ENCODE results near the gene NAGLU.
A peak's percentile ranks its signal among the peaks of the same experiment; 100 is the strongest.

The NAGLU gene

GRCh38 chr17:42536048-42536371 lies at the start of gene NAGLU:
TSS of gene NAGLU (plus strand) at chr17:42536241. CDS start at chr17:42536273, 32 bp downstream.
- peak; percentile 82 for DNase-seq

DNA sequence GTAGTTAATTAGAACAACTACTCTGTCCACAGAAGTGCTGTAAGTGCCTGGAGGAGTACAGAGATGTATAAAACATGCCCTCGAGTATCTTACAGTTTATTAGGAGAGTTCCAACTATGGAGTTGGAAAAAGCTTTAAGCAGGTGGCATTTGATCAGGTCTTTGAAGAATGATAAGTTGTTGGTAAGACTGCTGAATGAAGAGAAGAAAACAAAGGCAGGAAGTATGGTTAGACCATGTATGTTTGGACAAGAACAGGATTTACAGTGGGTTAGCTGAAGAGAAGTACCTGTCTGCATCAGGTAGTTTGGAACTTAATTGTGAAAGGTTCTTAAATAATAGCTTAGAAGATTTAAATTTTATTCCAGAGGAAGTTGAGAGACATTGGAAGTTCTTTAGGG lies 48.0 kb upstream of the NAGLU start:
- DNase-seq = no peak

DNA sequence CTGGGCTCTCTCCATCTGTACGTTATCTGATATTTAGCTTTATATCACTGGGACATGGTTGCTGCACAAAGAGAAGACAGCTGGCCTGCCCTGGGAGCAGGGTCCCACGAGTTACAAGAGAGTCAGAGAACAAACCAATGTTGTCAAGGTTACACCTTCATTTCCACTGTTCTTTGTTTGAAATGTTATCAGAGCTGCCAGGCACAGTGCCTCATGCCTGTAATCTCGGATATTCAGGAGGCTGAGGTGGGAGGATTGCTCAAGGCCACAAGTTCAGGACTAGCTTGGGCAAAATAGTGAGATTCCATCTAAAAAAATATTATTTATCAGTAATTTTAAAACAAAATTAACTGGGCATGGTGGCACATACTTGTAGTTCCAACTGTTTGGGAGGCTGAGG lies 42.7 kb upstream of the NAGLU start:
- no peak for DNase-seq

DNA sequence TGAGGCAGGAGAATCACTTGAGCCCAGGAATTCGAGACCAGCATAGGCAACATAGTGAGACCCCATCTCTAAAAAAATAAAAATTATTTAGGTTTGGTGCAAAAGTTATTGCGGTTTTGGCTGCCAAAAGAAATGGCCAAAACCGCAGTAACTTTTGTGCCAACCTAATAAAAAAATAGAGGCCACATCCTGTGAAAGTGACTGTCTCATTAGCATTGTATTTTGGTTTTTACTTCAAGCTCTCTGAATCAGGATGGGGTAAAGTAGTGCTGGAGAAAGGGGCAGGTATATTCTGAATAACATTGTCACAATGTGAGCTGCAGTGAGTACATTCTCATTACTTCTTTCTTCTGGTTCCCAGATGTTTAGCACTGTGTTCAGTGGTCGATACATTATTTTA lies 41.4 kb upstream of the NAGLU start:
- no peak for DNase-seq

GRCh38 chr17:42498828-42499227 lies 37.2 kb upstream of the NAGLU start:
- no peak for DNase-seq

DNA sequence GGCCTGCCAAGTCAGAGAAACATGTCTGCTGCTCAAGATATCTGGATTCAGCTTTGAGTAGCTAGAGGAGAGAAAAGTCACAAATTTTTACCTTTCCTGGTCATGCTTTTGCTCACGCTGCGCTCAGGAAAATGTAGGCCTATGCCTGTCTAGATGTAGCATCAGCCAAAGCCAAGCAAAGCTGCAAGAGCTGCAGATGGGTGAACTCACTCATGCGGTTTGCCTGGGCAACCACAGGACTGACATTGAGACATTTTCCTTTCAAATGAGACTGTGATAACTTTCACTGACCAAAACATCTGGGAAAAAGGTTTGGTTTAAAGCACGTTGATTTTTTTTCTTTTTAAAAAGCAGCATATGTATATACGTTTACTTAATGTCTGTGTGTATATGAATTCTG lies 34.0 kb upstream of the NAGLU start:
- no peak for DNase-seq

- DNase-seq = no peak
Observed at GRCh38 chr17:42502926-42503325, 33.1 kb upstream of the NAGLU start.

- DNase-seq = no peak
Observed at GRCh38 chr17:42507671-42508070, 28.4 kb upstream of the NAGLU start.

DNA sequence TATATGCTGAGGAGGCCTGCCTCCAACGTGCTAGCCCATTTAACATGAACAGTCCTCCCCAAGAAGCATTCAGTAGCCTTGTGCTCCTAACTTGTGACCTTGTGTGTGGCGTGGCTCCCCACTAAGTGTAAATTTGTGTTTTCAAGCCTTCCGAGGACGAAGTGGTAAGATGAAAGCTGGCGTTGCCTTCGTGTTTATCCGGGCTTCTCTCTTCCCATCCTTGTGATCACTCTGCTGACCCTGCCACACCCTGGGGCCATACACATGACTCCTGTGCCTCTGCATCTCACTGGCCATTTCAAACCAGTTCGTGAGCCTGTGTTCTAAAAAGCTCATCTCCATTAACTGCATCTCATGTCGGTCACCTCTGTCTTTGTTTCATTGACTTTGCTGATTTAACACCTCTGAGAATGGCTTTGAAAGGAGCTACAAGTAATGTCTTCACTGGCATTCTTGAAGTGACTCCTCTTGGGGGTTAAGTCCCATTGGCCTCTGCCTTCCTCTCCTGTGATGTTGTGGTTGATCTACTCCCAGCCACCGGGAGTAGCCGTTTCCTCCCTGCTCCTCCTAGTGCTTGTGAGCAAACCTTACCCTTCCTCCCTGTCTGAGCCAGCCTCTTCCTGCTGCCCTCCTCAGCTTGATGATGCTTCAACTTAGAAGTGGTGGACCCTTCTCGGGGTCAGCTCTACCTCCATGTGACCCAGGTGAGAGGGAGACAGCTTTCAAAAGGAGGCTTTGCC lies 27.4 kb upstream of the NAGLU start:
- DNase-seq = no peak

DNA sequence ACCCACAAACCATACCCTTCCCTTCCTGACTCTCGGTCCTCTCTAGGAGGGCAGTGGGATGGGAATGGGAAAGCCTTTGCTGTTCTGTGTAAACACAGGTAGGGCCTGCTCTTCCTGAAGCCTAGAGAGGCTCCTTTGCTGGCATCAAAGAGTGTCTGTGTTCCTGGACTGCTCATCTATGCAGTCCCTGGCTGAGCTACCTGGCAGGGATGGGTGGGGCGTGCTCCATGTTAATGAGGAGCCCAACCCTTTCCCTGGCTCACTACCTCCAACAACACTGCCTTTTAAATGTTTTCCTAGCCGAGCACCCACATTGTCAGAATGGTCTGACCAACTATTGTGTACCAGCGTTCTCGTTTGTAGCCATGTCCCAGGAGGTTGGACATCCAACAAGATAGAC lies 26.6 kb upstream of the NAGLU start:
- no peak for DNase-seq

DNA sequence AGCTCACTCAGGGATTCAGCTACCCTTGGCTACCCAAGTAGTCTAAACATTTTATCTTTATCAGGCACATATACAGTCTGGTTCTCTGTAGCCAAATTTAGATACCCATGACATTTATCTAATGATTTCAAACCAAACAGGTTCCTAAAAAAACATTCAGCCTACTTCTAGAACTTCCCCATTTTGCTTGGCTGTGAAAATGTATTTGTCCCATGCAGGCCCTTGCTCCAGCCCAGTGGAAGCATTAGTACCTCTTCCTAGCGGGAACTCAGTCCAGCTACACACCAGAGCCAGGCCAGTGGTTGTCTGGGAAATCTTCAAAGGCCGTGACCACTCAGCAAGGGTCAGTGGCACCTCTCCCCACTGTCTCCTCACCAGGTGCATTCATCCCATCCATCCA lies 26.2 kb upstream of the NAGLU start:
- no peak for DNase-seq

- DNase-seq = no peak
Observed at GRCh38 chr17:42512246-42512645, 23.8 kb upstream of the NAGLU start.

GRCh38 chr17:42512733-42513251 lies 23.2 kb upstream of the NAGLU start:
- DNase-seq = no peak

DNA sequence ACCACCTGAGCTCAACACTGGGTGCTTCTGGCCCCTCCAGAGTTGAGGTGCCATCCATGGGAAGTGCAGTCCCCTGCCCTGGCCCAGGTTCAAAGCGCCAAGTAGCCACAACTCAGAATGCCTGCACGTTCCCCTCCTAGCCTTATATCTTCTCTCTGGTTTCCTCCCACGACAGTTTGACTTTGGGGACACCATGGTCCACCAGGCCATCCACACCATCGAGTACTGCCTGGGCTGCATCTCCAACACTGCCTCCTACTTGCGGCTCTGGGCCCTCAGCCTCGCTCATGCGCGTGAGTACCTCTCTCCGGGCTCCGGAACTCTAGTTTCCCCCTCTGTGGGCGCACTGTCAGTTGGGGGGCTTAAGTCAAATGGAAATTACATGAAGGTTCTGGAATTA lies 22.4 kb upstream of the NAGLU start:
- DNase-seq = no peak

DNA sequence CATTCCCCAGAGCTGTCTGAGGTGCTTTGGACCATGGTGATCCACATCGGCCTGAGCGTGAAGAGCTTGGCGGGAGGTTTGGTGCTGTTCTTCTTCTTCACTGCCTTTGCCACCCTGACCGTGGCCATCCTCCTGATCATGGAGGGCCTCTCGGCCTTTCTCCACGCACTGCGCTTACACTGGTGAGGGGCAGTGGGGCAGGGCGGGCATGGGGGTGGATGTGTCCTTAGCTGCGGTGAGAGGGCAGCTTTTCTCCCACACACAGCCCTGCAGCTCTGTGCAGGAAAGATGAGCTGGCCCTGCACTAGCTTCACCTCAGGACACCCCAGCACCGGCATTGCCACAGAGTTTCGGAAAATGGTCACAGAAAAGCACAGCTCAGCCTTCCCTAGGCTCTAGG lies 21.8 kb upstream of the NAGLU start:
- DNase-seq = no peak

GRCh38 chr17:42514867-42515266 lies 21.2 kb upstream of the NAGLU start:
- DNase-seq = no peak

GRCh38 chr17:42517516-42517915 lies 18.5 kb upstream of the NAGLU start:
- DNase-seq = peak; percentile 87

GRCh38 chr17:42518046-42518754 lies 17.8 kb upstream of the NAGLU start:
- DNase-seq = peak; percentile 96

DNA sequence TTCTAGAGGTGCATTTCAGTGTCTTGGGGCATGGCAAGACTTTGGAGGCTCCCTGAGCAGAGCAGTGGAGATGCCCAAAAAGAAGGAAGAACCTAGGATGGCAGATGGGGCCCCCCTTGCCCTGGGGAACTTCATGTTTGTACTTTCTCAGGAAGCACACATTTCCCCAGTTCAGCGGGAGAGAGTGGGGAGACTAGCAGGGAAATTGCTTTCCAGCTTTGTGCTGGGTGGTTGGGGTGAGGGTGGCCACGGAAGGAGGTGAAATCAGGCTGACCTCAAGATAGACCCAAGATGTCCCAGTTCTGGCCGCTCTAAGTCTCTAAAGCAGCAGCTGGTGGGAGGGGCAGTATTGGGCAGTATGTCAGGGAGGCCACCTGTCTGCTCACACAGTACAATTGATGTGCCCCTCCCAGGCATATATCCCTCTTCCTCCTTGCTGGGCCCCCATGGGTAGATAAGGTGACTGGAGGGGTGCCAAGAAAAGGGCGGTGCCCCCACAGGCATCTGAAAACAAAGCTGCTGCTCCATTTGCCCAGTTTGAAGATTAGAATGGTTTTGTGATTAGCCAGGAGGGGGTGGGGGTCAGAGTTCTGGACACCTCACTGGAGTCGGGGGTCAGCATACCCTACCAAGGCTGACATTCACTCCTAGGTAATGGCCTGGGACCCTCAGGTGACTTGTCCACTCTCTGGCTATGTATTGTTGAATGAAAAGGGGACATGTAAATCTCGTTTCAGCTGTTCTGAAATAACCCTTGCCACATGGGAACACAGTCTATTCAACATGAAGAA lies 17.1 kb upstream of the NAGLU start:
- peak; percentile 91 for DNase-seq

GRCh38 chr17:42519546-42520491 lies 16.2 kb upstream of the NAGLU start:
- peak; percentile 99 for DNase-seq

DNA sequence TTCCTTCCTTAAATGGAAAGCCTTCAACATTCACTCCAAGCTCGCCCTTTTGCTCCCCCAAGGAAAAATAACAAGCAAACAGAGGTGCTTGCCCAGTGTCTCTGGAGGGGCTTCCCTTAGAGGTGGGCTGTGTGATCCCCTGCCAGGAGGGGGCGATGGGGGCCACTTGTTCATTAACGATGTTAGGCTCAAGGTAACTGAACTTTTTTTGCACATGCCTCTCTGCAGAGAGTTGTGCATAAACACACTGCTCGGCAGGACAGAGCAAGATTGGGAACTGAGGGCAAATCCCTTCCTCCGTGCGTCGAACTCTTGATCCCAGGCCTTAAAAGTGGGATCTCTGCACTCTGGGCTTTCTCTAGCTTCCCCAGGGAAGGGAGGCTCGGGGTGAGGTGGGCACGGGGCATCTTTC lies 15.5 kb upstream of the NAGLU start:
- DNase-seq = no peak

GRCh38 chr17:42521036-42521435 lies 15.0 kb upstream of the NAGLU start:
- DNase-seq = no peak

Data from NCI-H226 (cell line).